Muscle of leg (tissue), 11 donors: ENCODE results near the gene NEK2. TPM values are rescaled to one million over a fixed set of nuclear protein-coding genes. Genes with fewer than 3 reads are reported as not detected.

Experiments
- DNase-seq: peaks from one replicate; pipeline ENCODE4 v3.0.0; 2013
- H3K27ac ChIP-seq: one replicate; pipeline ENCODE4 v1.5.1; 2013; ENCODE audit warnings: mild to moderate bottlenecking, low read length, control low read depth
- H3K27me3 ChIP-seq: one replicate; pipeline ENCODE4 v1.6.1; 2013; ENCODE audit warnings: low read length; ENCODE audit not compliant: control insufficient read depth, insufficient read depth
- H3K36me3 ChIP-seq: one replicate; pipeline ENCODE4 v1.6.1; 2013; ENCODE audit warnings: low read length; ENCODE audit not compliant: control insufficient read depth, insufficient read depth
- H3K4me1 ChIP-seq: one replicate; pipeline ENCODE4 v1.6.1; 2013; ENCODE audit warnings: low read length; ENCODE audit not compliant: control insufficient read depth, insufficient read depth
- H3K4me3 ChIP-seq: one replicate; pipeline ENCODE4 v1.5.1; 2013; ENCODE audit warnings: low read length, control low read depth
- H3K9me3 ChIP-seq: replicated peaks from 2 replicates; pipeline ENCODE4 v1.6.1; 2013; ENCODE audit warnings: low read depth, low read length; ENCODE audit not compliant: control insufficient read depth
- WGBS: methylation state at CpG from one replicate; pipeline ENCODE4 v1.1.5; 2013; ENCODE audit warnings: missing lambda C conversion rate; ENCODE audit not compliant: insufficient coverage; 5-methylcytosine and 5-hydroxymethylcytosine counted together
- polyA plus RNA-seq, 8 donors: library from polyadenylated mRNA; unstranded; fragments of 120-200 nt; gene quantifications; one replicate each; pipeline versions ENCODE4 v1.2.1 to v1.2.3, GENCODE V29; 2013; ENCODE audit warnings: inconsistent platforms in 1 of 8, low replicate concordance in 1 of 8; ENCODE audit not compliant: insufficient read length in 8 of 8, insufficient read depth in 1 of 8
- total RNA-seq: library from RNA; stranded (reverse); fragments of 120-200 nt; gene quantifications from one replicate; pipeline ENCODE4 v1.2.4, GENCODE V29; 2013

The NEK2 gene
- total and polyA plus RNA-seq, 9 donors = 6.0 to 11.5 (median 8.4) TPM

GRCh38 chr1:211710566-211711314 lies 35.3 kb upstream of the NEK2 start:
- Histone ChIP-seq H3K4me3 (no peak overlapping the region), H3K36me3 (no peaks in the 10 kb centered on the region), H3K27ac (no peak overlapping the region), H3K27me3 (no peaks in the 10 kb centered on the region), H3K4me1 (peaks cover 6% of the 10 kb centered on the region), H3K9me3 (no peaks in the 10 kb centered on the region)
- DNase-seq = no peak
- no CpG with 5 or more reads among the region's 6 CpGs for WGBS

GRCh38 chr1:211708926-211709325 lies 33.5 kb upstream of the NEK2 start:
- no CpG with 5 or more reads among the region's 4 CpGs for WGBS
- H3K4me3 ChIP-seq = no peak overlapping the region
- peaks cover 22% of the 10 kb centered on the region for H3K4me1 ChIP-seq

GRCh38 chr1:211708006-211708405 lies 32.6 kb upstream of the NEK2 start:
- DNase-seq = no peak
- 93% methylated on average over 5 of the region's 6 CpGs for WGBS

More at GRCh38 chr1:211708926-211709325, 33.5 kb upstream of the NEK2 start:
- no peaks in the 10 kb centered on the region for H3K27me3 ChIP-seq
- no peak for DNase-seq
- H3K9me3 ChIP-seq = no peaks in the 10 kb centered on the region
- no peaks in the 10 kb centered on the region for H3K36me3 ChIP-seq
- H3K27ac ChIP-seq = no peak overlapping the region

GRCh38 chr1:211705467-211706091 lies 30.2 kb upstream of the NEK2 start:
- peak overlapping the region; percentile 59 for H3K27ac ChIP-seq
- peaks cover 28% of the 10 kb centered on the region for H3K4me1 ChIP-seq
- peak; percentile 68 for DNase-seq
- H3K27me3 ChIP-seq = no peaks in the 10 kb centered on the region
- H3K9me3 ChIP-seq = no peaks in the 10 kb centered on the region
- no peak overlapping the region for H3K4me3 ChIP-seq
- WGBS = 56% methylated on average over 2 of the region's 6 CpGs
- H3K36me3 ChIP-seq = no peaks in the 10 kb centered on the region

More at GRCh38 chr1:211708006-211708405, 32.6 kb upstream of the NEK2 start:
- H3K4me3 ChIP-seq = no peak overlapping the region
- no peaks in the 10 kb centered on the region for H3K36me3 ChIP-seq
- H3K27me3 ChIP-seq = no peaks in the 10 kb centered on the region
- H3K27ac ChIP-seq = no peak overlapping the region
- no peaks in the 10 kb centered on the region for H3K9me3 ChIP-seq
- H3K4me1 ChIP-seq = peaks cover 28% of the 10 kb centered on the region

- DNase-seq = no peak
- Histone ChIP-seq H3K9me3 (no peaks in the 10 kb centered on the region), H3K27me3 (no peaks in the 10 kb centered on the region), H3K4me1 (peaks cover 28% of the 10 kb centered on the region), H3K4me3 (no peak overlapping the region), H3K36me3 (no peaks in the 10 kb centered on the region), H3K27ac (no peak overlapping the region)
- WGBS = 89% methylated on average over 1 of the region's 3 CpGs
Observed at GRCh38 chr1:211704543-211704942, 29.1 kb upstream of the NEK2 start.

GRCh38 chr1:211703812-211704537 lies 28.6 kb upstream of the NEK2 start:
- Histone ChIP-seq H3K4me1 (peaks cover 28% of the 10 kb centered on the region), H3K27ac (no peak overlapping the region), H3K9me3 (no peaks in the 10 kb centered on the region), H3K36me3 (no peaks in the 10 kb centered on the region), H3K27me3 (peaks cover 2% of the 10 kb centered on the region), H3K4me3 (no peak overlapping the region)
- DNase-seq = peak; percentile 49
- WGBS = 54% methylated on average over 8 of the region's 11 CpGs

- WGBS = 95% methylated on average over 4 of the region's 6 CpGs
- no peak for DNase-seq
- Histone ChIP-seq H3K27me3 (peaks cover 4% of the 10 kb centered on the region), H3K36me3 (no peaks in the 10 kb centered on the region), H3K4me1 (peaks cover 43% of the 10 kb centered on the region), H3K4me3 (no peak overlapping the region), H3K9me3 (no peaks in the 10 kb centered on the region), H3K27ac (no peak overlapping the region)
Observed at GRCh38 chr1:211701733-211702132, 26.3 kb upstream of the NEK2 start.

GRCh38 chr1:211699059-211699458 lies 23.6 kb upstream of the NEK2 start:
- H3K4me3 ChIP-seq = no peak overlapping the region

GRCh38 chr1:211698161-211699026 lies 23.0 kb upstream of the NEK2 start:
- peaks cover 15% of the 10 kb centered on the region for H3K4me1 ChIP-seq
- no peak overlapping the region for H3K27ac ChIP-seq
- DNase-seq = peak; percentile 63
- H3K9me3 ChIP-seq = no peaks in the 10 kb centered on the region
- no peaks in the 10 kb centered on the region for H3K36me3 ChIP-seq
- H3K27me3 ChIP-seq = peaks cover 4% of the 10 kb centered on the region
- WGBS = 22% methylated on average over 14 of the region's 29 CpGs
- H3K4me3 ChIP-seq = peak overlapping the region; percentile 5

More at GRCh38 chr1:211699059-211699458, 23.6 kb upstream of the NEK2 start:
- no peaks in the 10 kb centered on the region for H3K9me3 ChIP-seq
- H3K27ac ChIP-seq = no peak overlapping the region
- H3K4me1 ChIP-seq = peaks cover 21% of the 10 kb centered on the region
- peaks cover 4% of the 10 kb centered on the region for H3K27me3 ChIP-seq
- 30% methylated on average over 13 of the region's 16 CpGs for WGBS
- no peaks in the 10 kb centered on the region for H3K36me3 ChIP-seq
- no peak for DNase-seq
